Suprapubic skin (tissue), 4 donors: ENCODE data around the gene MRPS14.

Experiments
- POLR2A ChIP-seq, 2 donors: fragments of 450-650 bp; IDR thresholded peaks; one replicate each; pipeline ENCODE4 v1.6.1; 2017; ENCODE audit warnings: antibody characterized with exemption in 2 of 2, mild to moderate bottlenecking in 2 of 2, moderate library complexity in 2 of 2
- POLR2AphosphoS5 ChIP-seq, 3 donors: sonication (generic); formaldehyde crosslinking; IDR thresholded peaks; one replicate each; pipeline ENCODE4 v1.6.1; 2017; ENCODE audit warnings: antibody characterized with exemption in 3 of 3
- TF ChIP-seq, protein P1 (sequence below), 2 donors: fragments of 200-600 bp in 1 of 2; fragments of 450-650 bp in 1 of 2; sonication (generic) in 1 of 2; IDR thresholded peaks; one replicate each; pipeline ENCODE4 v1.5.1; 2016 to 2019; ENCODE audit warnings: antibody characterized with exemption in 2 of 2, mild to moderate bottlenecking in 1 of 2, moderate library complexity in 1 of 2

DNA sequence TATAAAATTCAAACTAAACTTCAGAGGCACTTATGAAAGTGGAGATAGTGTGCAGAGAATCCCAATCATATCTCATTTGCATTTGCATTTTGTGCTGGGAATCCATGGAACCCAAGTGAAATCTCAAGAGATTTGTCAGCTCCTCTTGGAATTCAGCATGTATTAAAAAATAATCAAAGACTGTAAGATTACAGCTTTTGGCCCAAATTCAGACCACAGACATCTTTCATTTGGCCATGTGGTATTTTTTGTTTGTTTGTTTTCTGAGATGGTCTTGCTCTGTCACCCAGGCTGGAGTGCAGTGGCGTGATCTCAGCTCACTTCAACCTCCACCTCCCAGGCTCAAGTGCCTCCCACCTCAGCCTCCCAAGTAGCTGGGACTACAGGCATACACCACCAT lies 27.3 kb downstream of the MRPS14 start:
- TF ChIP-seq, protein P1, sequence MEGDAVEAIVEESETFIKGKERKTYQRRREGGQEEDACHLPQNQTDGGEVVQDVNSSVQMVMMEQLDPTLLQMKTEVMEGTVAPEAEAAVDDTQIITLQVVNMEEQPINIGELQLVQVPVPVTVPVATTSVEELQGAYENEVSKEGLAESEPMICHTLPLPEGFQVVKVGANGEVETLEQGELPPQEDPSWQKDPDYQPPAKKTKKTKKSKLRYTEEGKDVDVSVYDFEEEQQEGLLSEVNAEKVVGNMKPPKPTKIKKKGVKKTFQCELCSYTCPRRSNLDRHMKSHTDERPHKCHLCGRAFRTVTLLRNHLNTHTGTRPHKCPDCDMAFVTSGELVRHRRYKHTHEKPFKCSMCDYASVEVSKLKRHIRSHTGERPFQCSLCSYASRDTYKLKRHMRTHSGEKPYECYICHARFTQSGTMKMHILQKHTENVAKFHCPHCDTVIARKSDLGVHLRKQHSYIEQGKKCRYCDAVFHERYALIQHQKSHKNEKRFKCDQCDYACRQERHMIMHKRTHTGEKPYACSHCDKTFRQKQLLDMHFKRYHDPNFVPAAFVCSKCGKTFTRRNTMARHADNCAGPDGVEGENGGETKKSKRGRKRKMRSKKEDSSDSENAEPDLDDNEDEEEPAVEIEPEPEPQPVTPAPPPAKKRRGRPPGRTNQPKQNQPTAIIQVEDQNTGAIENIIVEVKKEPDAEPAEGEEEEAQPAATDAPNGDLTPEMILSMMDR (IDR thresholded peaks at IDR 0.05), result no peak
- no peak for TF ChIP-seq POLR2AphosphoS5 (IDR thresholded peaks at IDR 0.05)
- no peak for TF ChIP-seq POLR2A (IDR thresholded peaks at IDR 0.05)
